HepG2 (cell line): ENCODE data around the gene SIKE1. TPM values are rescaled to one million over a fixed set of nuclear protein-coding genes. Genes with fewer than 3 reads are reported as not detected.
A peak's percentile ranks its signal among the peaks of the same experiment; 100 is the strongest.

Experiments
- ARID5B ChIP-seq: IDR thresholded peaks from 2 replicates; pipeline ENCODE4 v1.4.0; 2020; ENCODE audit warnings: mild to moderate bottlenecking, missing genetic modification reagents
- CEBPB ChIP-seq: IDR thresholded peaks from 2 replicates; pipeline ENCODE4 v1.6.1; 2011; ENCODE audit warnings: low read depth, low read length, improper control_type of control experiment, borderline replicate concordance
- CREB3 ChIP-seq: sonication (generic); formaldehyde crosslinking; IDR thresholded peaks from 2 replicates; pipeline ENCODE4 v1.5.0; 2020; ENCODE audit warnings: missing genetic modification reagents
- CSRNP2 ChIP-seq: sonication (generic); formaldehyde crosslinking; conservative IDR thresholded peaks from 2 replicates; pipeline ENCODE4 v1.8.0; 2022; ENCODE audit warnings: low read depth, missing genetic modification reagents
- EHMT2 ChIP-seq: fragments of 200-600 bp; sonication (generic); IDR thresholded peaks from 2 replicates; pipeline ENCODE4 v1.7.0; 2017; ENCODE audit warnings: antibody characterized with exemption, low read depth, low read length, borderline replicate concordance
- GPBP1L1 ChIP-seq: sonication (generic); formaldehyde crosslinking; IDR thresholded peaks from 2 replicates; pipeline ENCODE4 v1.5.0; 2020; ENCODE audit warnings: mild to moderate bottlenecking, missing genetic modification reagents
- NCOR1 ChIP-seq: fragments of 200-600 bp; sonication (generic); IDR thresholded peaks from 2 replicates; pipeline ENCODE4 v1.7.0; 2017; ENCODE audit warnings: antibody characterized with exemption, low read length, borderline replicate concordance
- NFE2L2 ChIP-seq: fragments of 150-350 bp; IDR thresholded peaks from 2 replicates; pipeline ENCODE4 v1.6.1; 2014; ENCODE audit warnings: low read length
- PRDM10 ChIP-seq: sonication (generic); formaldehyde crosslinking; IDR thresholded peaks from 2 replicates; pipeline ENCODE4 v1.4.0; 2020; ENCODE audit warnings: low read depth, missing genetic modification reagents
- RCOR2 ChIP-seq: IDR thresholded peaks from 2 replicates; pipeline ENCODE4 v1.6.1; 2016; ENCODE audit warnings: missing biosample characterization, missing genetic modification reagents
- SAFB2 ChIP-seq: sonication (generic); formaldehyde crosslinking; IDR thresholded peaks from 2 replicates; pipeline ENCODE4 v1.5.1; 2020; ENCODE audit warnings: missing genetic modification reagents, low read depth, mild to moderate bottlenecking, borderline replicate concordance
- TARDBP ChIP-seq: sonication (generic); formaldehyde crosslinking; IDR thresholded peaks from 2 replicates; pipeline ENCODE4 v1.8.0; 2022; ENCODE audit warnings: mild to moderate bottlenecking, missing genetic modification reagents
- ZFP36L2 ChIP-seq: sonication (generic); formaldehyde crosslinking; IDR thresholded peaks from 2 replicates; pipeline ENCODE4 v1.4.0; 2020; ENCODE audit warnings: missing genetic modification reagents
- ZNF329 ChIP-seq: sonication (generic); formaldehyde crosslinking; IDR thresholded peaks from 2 replicates; pipeline ENCODE4 v1.9.0; 2021; ENCODE audit warnings: low read depth, mild to moderate bottlenecking, missing genetic modification reagents
- ZNF616 ChIP-seq: sonication (generic); formaldehyde crosslinking; IDR thresholded peaks from 2 replicates; pipeline ENCODE4 v1.5.0; 2020; ENCODE audit warnings: low read depth, mild to moderate bottlenecking, missing genetic modification reagents
- ZNF644 ChIP-seq: IDR thresholded peaks from 2 replicates; pipeline ENCODE4 v1.6.1; 2016; ENCODE audit warnings: low read depth
- ZNF704 ChIP-seq: sonication (generic); formaldehyde crosslinking; IDR thresholded peaks from 2 replicates; pipeline ENCODE4 v1.8.1; 2023; ENCODE audit warnings: mild to moderate bottlenecking, inconsistent platforms, moderate library complexity, missing genetic modification reagents, borderline replicate concordance
- polyA plus RNA-seq, 8 experiments: library from polyadenylated mRNA; depleted of rRNA in 3 of 8; stranded (reverse) in 7 of 8; unstranded in 1 of 8; fragments of >200 nt; fragmentation: Illumina TruSeq in 4 of 8; extraction: Trizol in 4 of 8; gene quantifications; 2 replicates each; pipeline versions ENCODE4 v1.2.1 to v1.2.3, GENCODE V29; 2011 to 2016; ENCODE audit warnings: low read depth in 4 of 8, missing spikeins in 1 of 8, mixed read lengths in 1 of 8; ENCODE audit not compliant: insufficient read depth in 1 of 8
- total RNA-seq, 5 experiments: library from RNA; depleted of rRNA; stranded (reverse); fragments of >200 nt; fragmentation: Illumina TruSeq; extraction: Trizol; gene quantifications; 2 replicates each; pipeline ENCODE4 v1.2.3, GENCODE V29; 2016; ENCODE audit warnings: low read depth in 1 of 5

SIKE1 gene
- total and polyA plus RNA-seq, 2 of the 13 experiments (the other 11 are each of a cell fraction or from before 2014, with no cell fraction given), result 36.5 to 58.4 TPM

GRCh38 chr1:114720492-114720891 lies 60.0 kb downstream of the SIKE1 start (continued):
- no peak for TF ChIP-seq SAFB2 (CRISPR knock-in tag)
- peak; percentile 39; the same call in 1 of the 2 replicates for TF ChIP-seq ARID5B
- peak; percentile 94 for TF ChIP-seq EHMT2
- TF ChIP-seq GPBP1L1 (CRISPR knock-in tag), result no peak
- no peak for TF ChIP-seq CSRNP2
- no peak for TF ChIP-seq ZNF616 (CRISPR knock-in tag)
- TF ChIP-seq CREB3, result no peak
- 0 out of 2 replicates have a peak, but pooled peaks have one; percentile 46 for TF ChIP-seq RCOR2 (CRISPR knock-in tag)
- no peak for TF ChIP-seq ZNF704
- TF ChIP-seq TARDBP (CRISPR knock-in tag), result peak; percentile 16; the same call in 1 of the 2 replicates
- peak; percentile 88 for TF ChIP-seq CEBPB
- TF ChIP-seq ZFP36L2 (CRISPR knock-in tag), result no peak
- no peak for TF ChIP-seq NFE2L2
- TF ChIP-seq ZNF644 (CRISPR knock-in tag), result peak; percentile 97
- TF ChIP-seq ZNF329 (CRISPR knock-in tag), result no peak
- peak; percentile 80 for TF ChIP-seq NCOR1
- no peak for TF ChIP-seq PRDM10
